Mesenchymal stem cell (in vitro differentiated cells and primary cell): ENCODE measurements around the gene APOD.
A peak's percentile ranks its signal among the peaks of the same experiment; 100 is the strongest.

Source experiments
- DNase-seq: peaks from one replicate; pipeline ENCODE4 v3.0.0-alpha.2; 2013
- H2AFZ ChIP-seq: one replicate; pipeline ENCODE4 v1.6.1; 2013; ENCODE audit warnings: low read depth, mild to moderate bottlenecking, control low read depth, inconsistent platforms, low read length, moderate library complexity
- H2AK5ac ChIP-seq: 2 replicates; pipeline ENCODE4 v1.6.1; 2013; ENCODE audit warnings: low read length, moderate library complexity, mild to moderate bottlenecking, inconsistent platforms; ENCODE audit not compliant: severe bottlenecking
- H2BK120ac ChIP-seq: one replicate; pipeline ENCODE4 v1.6.1; 2013; ENCODE audit warnings: low read depth, mild to moderate bottlenecking, inconsistent platforms, low read length, moderate library complexity
- H2BK12ac ChIP-seq, 2 experiments: one replicate each; pipeline ENCODE4 v1.6.1; 2013; ENCODE audit warnings: inconsistent platforms in 2 of 2, low read length in 2 of 2, mild to moderate bottlenecking in 2 of 2, moderate library complexity in 2 of 2, control low read depth in 1 of 2
- H2BK15ac ChIP-seq: one replicate; pipeline ENCODE4 v1.6.1; 2013; ENCODE audit warnings: mild to moderate bottlenecking, low read depth, inconsistent platforms; ENCODE audit not compliant: poor library complexity, severe bottlenecking
- H2BK5ac ChIP-seq: 2 replicates; pipeline ENCODE4 v1.6.1; 2013; ENCODE audit warnings: low read depth, mild to moderate bottlenecking, low read length, control low read depth, inconsistent platforms; ENCODE audit not compliant: poor library complexity, severe bottlenecking
- H3K14ac ChIP-seq, 2 experiments: one replicate each; pipeline ENCODE4 v1.6.1; 2013; ENCODE audit warnings: inconsistent platforms in 2 of 2, low read length in 2 of 2, control low read depth in 1 of 2, mild to moderate bottlenecking in 1 of 2, moderate library complexity in 1 of 2
- H3K18ac ChIP-seq, 2 experiments: one replicate each; pipeline ENCODE4 v1.6.1; 2013; ENCODE audit warnings: inconsistent platforms in 2 of 2, low read length in 2 of 2, control low read depth in 1 of 2, low read depth in 1 of 2, mild to moderate bottlenecking in 1 of 2
- H3K23ac ChIP-seq, 2 experiments: one replicate each; pipeline ENCODE4 v1.6.1; 2013; ENCODE audit warnings: inconsistent platforms in 2 of 2, low read length in 2 of 2, mild to moderate bottlenecking in 2 of 2, moderate library complexity in 2 of 2, control low read depth in 1 of 2
- H3K27ac ChIP-seq: 2 replicates; pipeline ENCODE4 v1.5.1; 2013; ENCODE audit warnings: mild to moderate bottlenecking, moderate library complexity, low read length, control low read depth, inconsistent platforms; ENCODE audit not compliant: poor library complexity, severe bottlenecking
- H3K27me3 ChIP-seq, 2 experiments: 2 replicates each; pipeline versions ENCODE4 v1.6.1 to v1.7.0; 2013; ENCODE audit warnings: low read length in 2 of 2, mild to moderate bottlenecking in 2 of 2, moderate library complexity in 2 of 2, control low read depth in 1 of 2, inconsistent platforms in 1 of 2; ENCODE audit not compliant: control insufficient read depth in 1 of 2, insufficient read depth in 1 of 2
- H3K36me3 ChIP-seq, 2 experiments: 2 replicates each; pipeline versions ENCODE4 v1.6.1 to v1.7.0; 2013; ENCODE audit warnings: low read length in 2 of 2, control low read depth in 1 of 2, inconsistent platforms in 1 of 2, low read depth in 1 of 2, mild to moderate bottlenecking in 1 of 2; ENCODE audit not compliant: insufficient read depth in 2 of 2, control insufficient read depth in 1 of 2
- H3K4ac ChIP-seq, 2 experiments: one replicate each; pipeline ENCODE4 v1.6.1; 2013; ENCODE audit warnings: inconsistent platforms in 2 of 2, low read length in 2 of 2, mild to moderate bottlenecking in 2 of 2, moderate library complexity in 2 of 2, control low read depth in 1 of 2, low read depth in 1 of 2
- H3K4me1 ChIP-seq: 2 replicates; pipeline ENCODE4 v1.6.1; 2013; ENCODE audit warnings: low read depth, low read length, control low read depth; ENCODE audit not compliant: control insufficient read depth, insufficient read depth
- H3K4me2 ChIP-seq: 2 replicates; pipeline ENCODE4 v1.6.1; 2013; ENCODE audit warnings: low read length, mild to moderate bottlenecking, inconsistent platforms; ENCODE audit not compliant: poor library complexity, severe bottlenecking
- H3K4me3 ChIP-seq, 2 experiments: 2 replicates each; pipeline versions ENCODE4 v1.5.1 to v1.7.0; 2013; ENCODE audit warnings: low read length in 2 of 2, mild to moderate bottlenecking in 2 of 2, control low read depth in 1 of 2, low read depth in 1 of 2; ENCODE audit not compliant: insufficient read depth in 1 of 2
- H3K79me1 ChIP-seq: replicated peaks from 2 replicates; pipeline ENCODE4 v1.6.1; 2013; ENCODE audit warnings: mild to moderate bottlenecking, control low read depth, low read length, inconsistent platforms; ENCODE audit not compliant: poor library complexity, severe bottlenecking
- H3K9ac ChIP-seq: 2 replicates; pipeline ENCODE4 v1.7.0; 2013; ENCODE audit warnings: mild to moderate bottlenecking, low read length, moderate library complexity
- H3K9me3 ChIP-seq: 2 replicates; pipeline ENCODE4 v1.7.0; 2013; ENCODE audit warnings: mild to moderate bottlenecking, low read length; ENCODE audit not compliant: control insufficient read depth
- H4K8ac ChIP-seq: one replicate; pipeline ENCODE4 v1.6.1; 2013; ENCODE audit warnings: inconsistent platforms, mild to moderate bottlenecking, low read length, moderate library complexity
- H4K91ac ChIP-seq: one replicate; pipeline ENCODE4 v1.6.1; 2013; ENCODE audit warnings: mild to moderate bottlenecking, low read length, inconsistent platforms
- WGBS: methylation state at CpG from one replicate; pipeline ENCODE4 v1.1.7; 2013; ENCODE audit warnings: mixed read lengths; 5-methylcytosine and 5-hydroxymethylcytosine counted together

The APOD gene

GRCh38 chr3:195558602-195559001, 25.1 kb downstream of the APOD start:
- H3K4me3 ChIP-seq = no peak overlapping the region
- no peak for DNase-seq
- H2BK12ac ChIP-seq = no peak overlapping the region
- H3K36me3 ChIP-seq = no peaks in the 10 kb centered on the region
- no peaks in the 10 kb centered on the region for H3K4me1 ChIP-seq
- peaks cover 11 to 20% of the 10 kb centered on the region in 2 experiments for H3K27me3 ChIP-seq
- H3K14ac ChIP-seq = no peak overlapping the region
- H3K18ac ChIP-seq = no peak overlapping the region
- H2AFZ ChIP-seq = peak overlapping the region; percentile 7
- H3K9ac ChIP-seq = no peak overlapping the region
- no peak overlapping the region for H2AK5ac ChIP-seq
- no peak overlapping the region for H2BK15ac ChIP-seq
- H3K23ac ChIP-seq = no peak overlapping the region
- WGBS = 80% methylated on average over 3 of the region's 3 CpGs
- no peak overlapping the region for H3K4me2 ChIP-seq
- H3K9me3 ChIP-seq = no peaks in the 10 kb centered on the region
- no peak overlapping the region for H4K91ac ChIP-seq
- no peak overlapping the region for H3K27ac ChIP-seq
- no peak overlapping the region for H2BK120ac ChIP-seq
- H3K79me1 ChIP-seq = no peaks in the 10 kb centered on the region
- no peak overlapping the region for H2BK5ac ChIP-seq
- no peak overlapping the region for H3K4ac ChIP-seq
- no peak overlapping the region for H4K8ac ChIP-seq

GRCh38 chr3:195557322-195557721, 26.4 kb downstream of the APOD start:
- Histone ChIP-seq H2BK120ac (no peak overlapping the region), H3K27ac (no peak overlapping the region), H4K8ac (no peak overlapping the region), H3K4me2 (no peak overlapping the region), H3K36me3 (no peaks in the 10 kb centered on the region), H3K9me3 (no peaks in the 10 kb centered on the region), H2BK15ac (no peak overlapping the region), H2AFZ (no peak overlapping the region), H3K18ac (no peak overlapping the region), H2AK5ac (no peak overlapping the region), H3K9ac (no peak overlapping the region), H3K14ac (no peak overlapping the region), H2BK5ac (no peak overlapping the region), H3K23ac (no peak overlapping the region), H2BK12ac (no peak overlapping the region), H3K4ac (no peak overlapping the region), H3K4me1 (no peaks in the 10 kb centered on the region), H3K27me3 (peaks cover 5 to 24% of the 10 kb centered on the region in 2 experiments), H3K79me1 (no peaks in the 10 kb centered on the region), H4K91ac (no peak overlapping the region), H3K4me3 (no peak overlapping the region)
- DNase-seq = no peak
- 35% methylated on average over 1 of the region's 4 CpGs for WGBS

GRCh38 chr3:195556390-195556789, 27.4 kb downstream of the APOD start:
- H3K4ac ChIP-seq = no peak overlapping the region
- H2BK12ac ChIP-seq = no peak overlapping the region
- no peak overlapping the region for H3K14ac ChIP-seq
- no peak overlapping the region for H2BK5ac ChIP-seq
- H2BK120ac ChIP-seq = no peak overlapping the region
- H3K4me2 ChIP-seq = no peak overlapping the region
- 29% methylated on average over 9 of the region's 10 CpGs for WGBS
- no peak overlapping the region for H3K9ac ChIP-seq
- H3K79me1 ChIP-seq = no peaks in the 10 kb centered on the region
- no peak for DNase-seq
- no peak overlapping the region for H3K4me3 ChIP-seq
- no peaks in the 10 kb centered on the region for H3K36me3 ChIP-seq
- H3K27me3 ChIP-seq = peaks cover 5 to 29% of the 10 kb centered on the region in 2 experiments
- H3K23ac ChIP-seq = no peak overlapping the region
- H2BK15ac ChIP-seq = no peak overlapping the region
- H4K91ac ChIP-seq = no peak overlapping the region
- no peaks in the 10 kb centered on the region for H3K9me3 ChIP-seq
- H4K8ac ChIP-seq = no peak overlapping the region
- peaks cover 3% of the 10 kb centered on the region for H3K4me1 ChIP-seq
- no peak overlapping the region for H3K18ac ChIP-seq
- no peak overlapping the region for H2AK5ac ChIP-seq
- H3K27ac ChIP-seq = no peak overlapping the region
- no peak overlapping the region for H2AFZ ChIP-seq

GRCh38 chr3:195555110-195555509, 28.6 kb downstream of the APOD start:
- H3K27me3 ChIP-seq = peaks cover 6 to 32% of the 10 kb centered on the region in 2 experiments

More at GRCh38 chr3:195555110-195555509, 28.6 kb downstream of the APOD start:
- Histone ChIP-seq H3K4me1 (peaks cover 4% of the 10 kb centered on the region), H2AFZ (no peak overlapping the region), H2BK12ac (no peak overlapping the region), H3K4me2 (no peak overlapping the region), H3K4me3 (no peak overlapping the region), H3K36me3 (no peaks in the 10 kb centered on the region), H3K14ac (no peak overlapping the region), H2BK5ac (no peak overlapping the region), H3K23ac (no peak overlapping the region), H4K8ac (no peak overlapping the region), H4K91ac (no peak overlapping the region), H3K79me1 (no peaks in the 10 kb centered on the region), H2BK15ac (no peak overlapping the region), H2BK120ac (no peak overlapping the region), H3K27ac (no peak overlapping the region), H3K18ac (no peak overlapping the region), H3K9me3 (no peaks in the 10 kb centered on the region), H2AK5ac (no peak overlapping the region), H3K9ac (no peak overlapping the region), H3K4ac (no peak overlapping the region)
- no peak for DNase-seq
- WGBS = 72% methylated on average over 7 of the region's 8 CpGs
